Spinal cord (tissue), 10 donors: ENCODE measurements around the gene DMRT3. TPM values are rescaled to one million over a fixed set of nuclear protein-coding genes. Genes with fewer than 3 reads are reported as not detected.
A peak's percentile ranks its signal among the peaks of the same experiment; 100 is the strongest.

Experiments used
- DNase-seq, 6 donors: peaks; one replicate each; pipeline versions ENCODE4 v3.0.0 to v3.0.0-alpha.2; 2013 to 2015; ENCODE audit warnings: low spot score in 6 of 6, low read depth in 4 of 6
- H3K27ac ChIP-seq: one replicate; pipeline ENCODE4 v1.5.1; 2013; ENCODE audit warnings: low read depth, low read length, control low read depth
- H3K27me3 ChIP-seq: one replicate; pipeline ENCODE4 v1.6.1; 2013; ENCODE audit warnings: low read length; ENCODE audit not compliant: control insufficient read depth, insufficient read depth
- H3K36me3 ChIP-seq: one replicate; pipeline ENCODE4 v1.6.1; 2013; ENCODE audit warnings: low read length; ENCODE audit not compliant: control insufficient read depth, insufficient read depth
- H3K4me1 ChIP-seq: one replicate; pipeline ENCODE4 v1.6.1; 2013; ENCODE audit warnings: low read length; ENCODE audit not compliant: control insufficient read depth, insufficient read depth
- H3K4me3 ChIP-seq: one replicate; pipeline ENCODE4 v1.5.1; 2013; ENCODE audit warnings: low read depth, low read length, control low read depth
- H3K9me3 ChIP-seq: one replicate; pipeline ENCODE4 v1.6.1; 2013; ENCODE audit warnings: low read length; ENCODE audit not compliant: control insufficient read depth, insufficient read depth
- WGBS: methylation state at CpG from one replicate; pipeline ENCODE4 v1.1.5; 2013; ENCODE audit warnings: missing lambda C conversion rate; ENCODE audit not compliant: insufficient coverage; 5-methylcytosine and 5-hydroxymethylcytosine counted together
- polyA plus RNA-seq, 2 donors: library from polyadenylated mRNA; unstranded; fragments of 120-200 nt; gene quantifications; one replicate each; pipeline ENCODE4 v1.2.1, GENCODE V29; 2013; ENCODE audit not compliant: insufficient read length in 2 of 2
- total RNA-seq, 2 donors: library from RNA; depleted of rRNA in 1 of 2; stranded (reverse); fragments of 120-200 nt in 1 of 2; fragments of >200 nt in 1 of 2; gene quantifications; one replicate each; pipeline versions ENCODE4 v1.2.3 to v1.2.4, GENCODE V29; 2013 to 2014
- donor health status: healthy.

The DMRT3 gene
- total and polyA plus RNA-seq, 4 donors, result 0.30 to 1.0 (median 0.72) TPM

- 84% methylated on average over 4 of the region's 7 CpGs for WGBS
- Histone ChIP-seq H3K9me3 (no peaks in the 10 kb centered on the region), H3K27me3 (peaks cover 11% of the 10 kb centered on the region), H3K4me3 (no peak overlapping the region), H3K36me3 (no peaks in the 10 kb centered on the region), H3K4me1 (no peaks in the 10 kb centered on the region), H3K27ac (no peak overlapping the region)
- DNase-seq, result no peak
Observed at GRCh38 chr9:948497-948896, 28.0 kb upstream of the DMRT3 start.

GRCh38 chr9:950139-950538 lies 26.3 kb upstream of the DMRT3 start:
- H3K27me3 ChIP-seq, result peaks cover 16% of the 10 kb centered on the region

GRCh38 chr9:952546-952945 lies 23.9 kb upstream of the DMRT3 start:
- Histone ChIP-seq H3K4me3 (no peak overlapping the region), H3K4me1 (no peaks in the 10 kb centered on the region), H3K27ac (no peak overlapping the region), H3K27me3 (peaks cover 16% of the 10 kb centered on the region), H3K9me3 (no peaks in the 10 kb centered on the region), H3K36me3 (no peaks in the 10 kb centered on the region)
- WGBS, result 86% methylated on average over 1 of the region's 4 CpGs
- no peak for DNase-seq

More at GRCh38 chr9:950139-950538, 26.3 kb upstream of the DMRT3 start:
- 67% methylated on average over 1 of the region's 1 CpG for WGBS
- H3K36me3 ChIP-seq, result no peaks in the 10 kb centered on the region
- H3K27ac ChIP-seq, result no peak overlapping the region
- H3K4me3 ChIP-seq, result no peak overlapping the region
- no peaks in the 10 kb centered on the region for H3K4me1 ChIP-seq
- H3K9me3 ChIP-seq, result no peaks in the 10 kb centered on the region
- no peak for DNase-seq

GRCh38 chr9:959105-959504 lies 17.4 kb upstream of the DMRT3 start:
- Histone ChIP-seq H3K9me3 (no peaks in the 10 kb centered on the region), H3K27me3 (peaks cover 36% of the 10 kb centered on the region), H3K4me1 (no peaks in the 10 kb centered on the region), H3K36me3 (no peaks in the 10 kb centered on the region), H3K27ac (no peak overlapping the region), H3K4me3 (no peak overlapping the region)
- no peak for DNase-seq
- 98% methylated on average over 4 of the region's 4 CpGs for WGBS

GRCh38 chr9:959914-960313 lies 16.5 kb upstream of the DMRT3 start:
- WGBS, result 65% methylated on average over 3 of the region's 4 CpGs
- no peaks in the 10 kb centered on the region for H3K36me3 ChIP-seq
- no peak for DNase-seq
- H3K4me1 ChIP-seq, result no peaks in the 10 kb centered on the region
- H3K27me3 ChIP-seq, result peaks cover 42% of the 10 kb centered on the region
- no peak overlapping the region for H3K4me3 ChIP-seq
- no peak overlapping the region for H3K27ac ChIP-seq
- H3K9me3 ChIP-seq, result no peaks in the 10 kb centered on the region

- no peaks in the 10 kb centered on the region for H3K36me3 ChIP-seq
- no peak for DNase-seq
- no peaks in the 10 kb centered on the region for H3K9me3 ChIP-seq
- H3K27me3 ChIP-seq, result peaks cover 61% of the 10 kb centered on the region
- no peak overlapping the region for H3K27ac ChIP-seq
- no peak overlapping the region for H3K4me3 ChIP-seq
- WGBS, result 95% methylated on average over 6 of the region's 6 CpGs
- H3K4me1 ChIP-seq, result no peaks in the 10 kb centered on the region
Observed at GRCh38 chr9:962023-962422, 14.4 kb upstream of the DMRT3 start.

GRCh38 chr9:965497-965896 lies 11.0 kb upstream of the DMRT3 start:
- H3K27me3 ChIP-seq, result peaks cover 86% of the 10 kb centered on the region
- H3K9me3 ChIP-seq, result no peaks in the 10 kb centered on the region
- peaks cover 12% of the 10 kb centered on the region for H3K4me1 ChIP-seq
- no peaks in the 10 kb centered on the region for H3K36me3 ChIP-seq
- no peak overlapping the region for H3K27ac ChIP-seq
- WGBS, result 49% methylated on average over 2 of the region's 4 CpGs
- no peak overlapping the region for H3K4me3 ChIP-seq
- no peak for DNase-seq

GRCh38 chr9:966870-967269 lies 9.6 kb upstream of the DMRT3 start:
- no peaks in the 10 kb centered on the region for H3K9me3 ChIP-seq
- H3K36me3 ChIP-seq, result no peaks in the 10 kb centered on the region
- H3K27me3 ChIP-seq, result peaks cover 93% of the 10 kb centered on the region
- WGBS, result no CpG with 5 or more reads among the region's 3 CpGs
- peaks cover 25% of the 10 kb centered on the region for H3K4me1 ChIP-seq
- no peak overlapping the region for H3K4me3 ChIP-seq
- H3K27ac ChIP-seq, result no peak overlapping the region
- peak in 1 of 6 donors; percentile 56 for DNase-seq

DNA sequence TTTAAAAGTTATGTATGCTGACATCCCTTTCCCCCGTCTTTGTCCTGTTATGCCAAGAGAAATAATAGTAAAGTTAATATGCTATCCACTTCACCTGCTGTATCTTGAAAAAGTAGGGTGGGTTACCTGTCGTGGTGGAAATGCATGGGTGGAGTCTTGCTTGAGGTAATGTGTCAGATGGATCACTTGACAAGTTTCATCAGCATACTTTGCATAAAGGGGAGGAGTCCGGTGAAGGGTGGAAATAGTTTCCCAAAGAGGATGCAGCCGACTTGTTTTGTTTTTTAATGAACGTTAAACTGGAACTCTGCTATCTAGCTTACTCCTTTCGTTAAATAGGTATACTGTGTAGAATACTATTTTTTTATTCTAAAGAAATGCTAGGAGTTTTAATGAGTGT lies 9.0 kb upstream of the DMRT3 start:
- Histone ChIP-seq H3K36me3 (no peaks in the 10 kb centered on the region), H3K4me3 (no peak overlapping the region), H3K4me1 (peaks cover 31% of the 10 kb centered on the region), H3K9me3 (no peaks in the 10 kb centered on the region), H3K27me3 (peaks cover 94% of the 10 kb centered on the region), H3K27ac (no peak overlapping the region)
- DNase-seq, result no peak
- 0% methylated on average over 1 of the region's 6 CpGs for WGBS

- H3K4me3 ChIP-seq, result no peak overlapping the region
Observed at GRCh38 chr9:967903-968641, 8.4 kb upstream of the DMRT3 start.

More at GRCh38 chr9:967903-968641, 8.4 kb upstream of the DMRT3 start:
- H3K4me1 ChIP-seq, result peaks cover 37% of the 10 kb centered on the region
- no peaks in the 10 kb centered on the region for H3K36me3 ChIP-seq
- WGBS, result 7% methylated on average over 8 of the region's 15 CpGs
- H3K9me3 ChIP-seq, result no peaks in the 10 kb centered on the region
- DNase-seq, result peak in 2 of 6 donors; percentile 64
- H3K27ac ChIP-seq, result no peak overlapping the region
- H3K27me3 ChIP-seq, result peaks cover 94% of the 10 kb centered on the region
